DOHH2 (cell line): Measurements from ENCODE around the gene SLC29A3.

Experiments used
- H3F3A ChIP-seq: fragments of 200-600 bp; sonication (generic), shearing (Covaris generic); 2 replicates; pipeline ENCODE4 v1.6.0; 2016; ENCODE audit warnings: antibody characterized with exemption, mild to moderate bottlenecking; ENCODE audit not compliant: control insufficient read depth, insufficient read depth
- H3K27ac ChIP-seq: fragments of 200-600 bp; sonication (generic); 2 replicates; pipeline ENCODE4 v1.5.1; 2014; ENCODE audit warnings: low read depth, mild to moderate bottlenecking, low read length, moderate library complexity
- H3K27me3 ChIP-seq: fragments of 200-600 bp; sonication (generic); 2 replicates; pipeline ENCODE4 v1.6.1; 2014; ENCODE audit warnings: mild to moderate bottlenecking, low read length, mixed read lengths; ENCODE audit not compliant: control insufficient read depth
- H3K36me3 ChIP-seq: fragments of 200-600 bp; sonication (generic); 2 replicates; pipeline ENCODE4 v1.6.1; 2014; ENCODE audit warnings: mild to moderate bottlenecking, low read length, moderate library complexity, mixed read lengths; ENCODE audit not compliant: control insufficient read depth
- H3K4me1 ChIP-seq: fragments of 200-600 bp; sonication (generic); 2 replicates; pipeline ENCODE4 v1.6.1; 2014; ENCODE audit warnings: mild to moderate bottlenecking, low read length, mixed read lengths; ENCODE audit not compliant: control insufficient read depth
- H3K4me2 ChIP-seq: fragments of 200-600 bp; sonication (generic); 2 replicates; pipeline ENCODE4 v1.6.0; 2014; ENCODE audit warnings: mild to moderate bottlenecking, low read length, moderate library complexity
- H3K4me3 ChIP-seq: fragments of 200-600 bp; sonication (generic); 2 replicates; pipeline ENCODE4 v1.5.1; 2014; ENCODE audit warnings: mild to moderate bottlenecking, low read length, mixed read lengths
- H3K79me2 ChIP-seq: fragments of 200-600 bp; sonication (generic); 2 replicates; pipeline ENCODE4 v1.6.1; 2014; ENCODE audit warnings: mild to moderate bottlenecking, low read length, mixed read lengths; ENCODE audit not compliant: control insufficient read depth
- H3K9me2 ChIP-seq: fragments of 200-600 bp; sonication (generic); replicated peaks from 2 replicates; pipeline ENCODE4 v1.6.1; 2014; ENCODE audit warnings: mild to moderate bottlenecking, low read length, mixed read lengths; ENCODE audit not compliant: control insufficient read depth
- H3K9me3 ChIP-seq: fragments of 200-600 bp; sonication (generic); 2 replicates; pipeline ENCODE4 v1.6.1; 2014; ENCODE audit warnings: antibody characterized with exemption, low read length, mixed read lengths; ENCODE audit not compliant: control insufficient read depth, insufficient read depth
- H4K20me1 ChIP-seq: fragments of 200-600 bp; sonication (generic); 2 replicates; pipeline ENCODE4 v1.6.0; 2014; ENCODE audit warnings: low read depth, mild to moderate bottlenecking, antibody characterized with exemption, low read length, moderate library complexity; ENCODE audit not compliant: control insufficient read depth, insufficient read depth
- CTCF ChIP-seq: fragments of 200-600 bp; sonication (generic); IDR thresholded peaks from one replicate; pipeline ENCODE4 v1.5.1; 2014; ENCODE audit warnings: antibody characterized with exemption, mild to moderate bottlenecking, low read depth, low read length; ENCODE audit not compliant: poor library complexity, severe bottlenecking
- EZH2phosphoT487 ChIP-seq: fragments of 200-600 bp; sonication (generic); IDR thresholded peaks from 2 replicates; pipeline ENCODE4 v1.6.1; 2017; ENCODE audit warnings: borderline replicate concordance, mild to moderate bottlenecking, antibody characterized with exemption, low read length, moderate library complexity, mixed read lengths

Gene SLC29A3

GRCh38 chr10:71381611-71382010, 62.6 kb downstream of the SLC29A3 start:
- Histone ChIP-seq H3K27ac (no peak overlapping the region), H3K36me3 (no peaks in the 10 kb centered on the region), H3K27me3 (peaks cover 4% of the 10 kb centered on the region; the same call in 1 of the 2 replicates), H3K4me2 (no peak overlapping the region), H3K4me3 (no peak overlapping the region), H4K20me1 (no peaks in the 10 kb centered on the region), H3K4me1 (peaks cover 28% of the 10 kb centered on the region), H3F3A (peaks cover 9% of the 10 kb centered on the region; the same call in 1 of the 2 replicates), H3K9me3 (no peaks in the 10 kb centered on the region), H3K79me2 (no peaks in the 10 kb centered on the region), H3K9me2 (no peaks in the 10 kb centered on the region)
- TF ChIP-seq EZH2phosphoT487, result no peak
- TF ChIP-seq CTCF, result no peak

- Histone ChIP-seq H4K20me1 (no peaks in the 10 kb centered on the region), H3K4me1 (peaks cover 24% of the 10 kb centered on the region), H3K27me3 (peaks cover 4% of the 10 kb centered on the region; the same call in 1 of the 2 replicates), H3K36me3 (no peaks in the 10 kb centered on the region), H3F3A (peaks cover 9% of the 10 kb centered on the region; the same call in 1 of the 2 replicates), H3K9me3 (no peaks in the 10 kb centered on the region), H3K27ac (no peak overlapping the region), H3K79me2 (no peaks in the 10 kb centered on the region), H3K4me2 (no peak overlapping the region), H3K4me3 (no peak overlapping the region), H3K9me2 (no peaks in the 10 kb centered on the region)
- TF ChIP-seq CTCF (no peak), EZH2phosphoT487 (no peak)
Measured at GRCh38 chr10:71382028-71382427, 63.0 kb downstream of the SLC29A3 start.

GRCh38 chr10:71382757-71383156, 63.7 kb downstream of the SLC29A3 start:
- H3K4me1 ChIP-seq, result peaks cover 17% of the 10 kb centered on the region
- H3K4me2 ChIP-seq, result no peak overlapping the region
- no peaks in the 10 kb centered on the region for H3K9me3 ChIP-seq
- no peak for TF ChIP-seq CTCF
- TF ChIP-seq EZH2phosphoT487, result no peak
- H3K27me3 ChIP-seq, result peaks cover 9% of the 10 kb centered on the region
- no peaks in the 10 kb centered on the region for H3K9me2 ChIP-seq
- H3K79me2 ChIP-seq, result no peaks in the 10 kb centered on the region
- peaks cover 8% of the 10 kb centered on the region; the same call in 1 of the 2 replicates for H3F3A ChIP-seq
- no peak overlapping the region for H3K27ac ChIP-seq
- no peak overlapping the region for H3K4me3 ChIP-seq
- no peaks in the 10 kb centered on the region for H3K36me3 ChIP-seq
- H4K20me1 ChIP-seq, result no peaks in the 10 kb centered on the region
